Stimulated activated naive CD8-positive, alpha-beta T cell treated with anti-CD3 and anti-CD28 coated beads, Interleukin-15, amount 100 ng/mL, for 72 hours (primary cell): Measurements from ENCODE around the gene NR6A1.

ENCODE experiments used
- ATAC-seq: fragments of 150-1000 bp; cut with Tn5 transposase; 2 replicates; pipeline ENCODE4 v1.10.0; 2021; ENCODE audit warnings: mild to moderate bottlenecking, moderate library complexity
- DNase-seq, 2 donors: peaks; one replicate each; pipeline ENCODE4 v3.0.0; 2021 to 2022
- H3K27ac Mint-ChIP-seq, 2 donors: one replicate each; pipeline ENCODE4 v1.8.0; 2022; ENCODE audit warnings: mild to moderate bottlenecking in 2 of 2, mixed read lengths in 2 of 2, moderate library complexity in 2 of 2
- H3K27me3 Mint-ChIP-seq: one replicate; pipeline ENCODE4 v1.8.0; 2022; ENCODE audit warnings: mixed read lengths
- H3K4me1 Mint-ChIP-seq: one replicate; pipeline ENCODE4 v1.8.0; 2022; ENCODE audit warnings: mild to moderate bottlenecking, mixed read lengths
- H3K4me3 Mint-ChIP-seq, 2 donors: one replicate each; pipeline ENCODE4 v1.8.0; 2022; ENCODE audit warnings: mild to moderate bottlenecking in 2 of 2, mixed read lengths in 2 of 2, moderate library complexity in 1 of 2
- H3K9me3 Mint-ChIP-seq, 2 donors: one replicate each; pipeline ENCODE4 v1.8.0; 2022; ENCODE audit warnings: mixed read lengths in 2 of 2

The NR6A1 gene

DNA sequence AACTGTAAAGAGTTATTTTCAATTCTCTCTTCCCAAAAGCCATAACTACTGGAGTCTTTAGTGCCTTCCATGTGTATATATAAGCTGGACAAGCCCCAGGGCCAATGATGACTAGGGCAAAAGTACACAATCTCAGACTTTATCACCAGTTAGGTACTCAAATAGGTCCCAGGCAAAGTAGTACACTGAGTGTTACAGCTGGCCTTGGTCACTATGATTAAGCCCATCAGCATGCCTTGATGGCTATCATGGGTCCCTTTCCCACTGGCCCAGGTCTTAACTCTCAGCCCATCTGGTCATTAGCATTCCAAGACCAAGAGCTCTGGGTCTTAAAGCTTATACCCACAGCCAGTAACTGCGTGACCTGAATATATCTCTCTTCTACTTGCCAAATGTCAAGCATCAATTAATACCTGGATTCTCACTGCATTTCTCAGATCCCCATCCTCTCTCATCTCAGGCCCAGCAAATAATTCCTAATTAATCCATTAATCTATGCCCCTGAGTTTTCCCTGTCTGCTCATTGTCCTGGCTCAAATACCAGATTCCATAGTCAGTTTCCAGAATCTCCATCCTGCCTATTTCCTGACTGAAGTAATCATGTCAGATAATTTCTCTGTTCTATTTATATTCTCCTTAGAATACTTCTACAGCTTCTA lies 62.3 kb downstream of the NR6A1 start:
- no peak for ATAC-seq

GRCh38 chr9:124708074-124708473 lies 63.0 kb downstream of the NR6A1 start:
- H3K27me3 Mint-ChIP-seq: peaks cover 16% of the 10 kb centered on the region
- H3K4me3 Mint-ChIP-seq: no peak overlapping the region
- no peaks in the 10 kb centered on the region for H3K9me3 Mint-ChIP-seq
- ATAC-seq (no peak), DNase-seq (no peak)
- H3K27ac Mint-ChIP-seq: no peak overlapping the region
- peaks cover 5% of the 10 kb centered on the region for H3K4me1 Mint-ChIP-seq

More for the DNA sequence above, 62.3 kb downstream of the NR6A1 start:
- Mint-ChIP-seq H3K4me1 (peaks cover 5% of the 10 kb centered on the region), H3K9me3 (no peaks in the 10 kb centered on the region), H3K27me3 (peaks cover 16% of the 10 kb centered on the region), H3K27ac (no peak overlapping the region), H3K4me3 (no peak overlapping the region)
- no peak for DNase-seq

DNA sequence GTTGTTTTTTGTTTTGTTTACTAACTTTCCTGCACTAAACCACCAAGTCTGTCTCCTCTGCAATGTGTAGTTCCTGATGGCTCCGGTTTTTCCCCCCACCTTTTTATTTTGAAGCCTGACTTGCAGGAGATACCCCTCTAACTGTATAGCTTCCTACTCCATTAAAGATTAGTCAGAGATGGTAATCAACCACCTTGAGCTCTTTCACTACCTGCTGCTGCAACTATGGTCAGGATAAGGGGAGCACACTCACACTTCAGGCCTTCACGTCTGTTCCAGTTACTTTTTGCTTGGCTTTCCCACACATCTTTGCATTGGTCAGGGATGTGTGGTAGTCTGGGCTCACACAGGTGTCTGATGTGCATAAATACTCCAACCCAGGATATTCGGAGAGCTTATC lies 63.4 kb downstream of the NR6A1 start:
- no peak for ATAC-seq
- peaks cover 16% of the 10 kb centered on the region for H3K27me3 Mint-ChIP-seq
- DNase-seq: no peak
- H3K4me3 Mint-ChIP-seq: no peak overlapping the region
- no peak overlapping the region for H3K27ac Mint-ChIP-seq
- H3K9me3 Mint-ChIP-seq: no peaks in the 10 kb centered on the region
- H3K4me1 Mint-ChIP-seq: peaks cover 5% of the 10 kb centered on the region

DNA sequence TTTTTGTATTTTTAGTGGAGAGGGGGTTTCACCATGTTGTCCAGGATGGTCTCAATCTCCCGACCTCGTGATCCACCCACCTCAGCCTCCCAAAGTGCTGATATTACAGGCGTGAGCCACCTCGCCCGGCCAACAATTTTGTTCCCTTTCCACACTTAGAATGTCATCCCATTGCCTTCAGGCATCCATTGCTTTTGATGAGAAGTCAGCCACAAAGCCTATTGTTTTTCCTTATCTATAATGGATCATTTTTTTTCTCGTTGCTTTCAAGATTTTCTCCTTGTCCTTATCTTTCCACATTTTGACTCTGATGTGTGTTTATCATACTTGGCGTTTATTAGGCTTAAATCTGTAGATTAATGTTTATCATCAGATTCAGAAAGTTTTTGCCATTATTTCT lies 64.4 kb downstream of the NR6A1 start:
- no peak for ATAC-seq
- no peak overlapping the region for H3K27ac Mint-ChIP-seq

DNA sequence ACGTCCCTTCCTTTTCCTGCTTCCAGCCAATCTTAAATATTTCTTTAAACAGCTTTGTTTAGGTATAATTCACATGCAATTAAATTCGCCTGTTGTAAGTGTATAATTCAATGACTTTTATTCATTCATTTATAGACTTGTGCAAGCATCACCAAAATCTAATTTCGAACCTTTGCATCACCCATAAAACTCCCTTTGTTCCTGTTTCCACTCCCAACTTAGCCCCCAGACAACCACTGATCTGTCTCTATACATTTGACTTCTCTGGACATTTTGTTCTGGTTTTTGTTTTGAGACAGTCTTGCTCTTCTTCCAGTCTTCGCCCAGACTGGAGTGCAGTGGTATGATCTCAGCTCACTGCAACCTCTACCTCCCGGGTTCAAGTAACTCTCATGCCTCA lies 71.5 kb downstream of the NR6A1 start:
- Mint-ChIP-seq H3K27ac (peak overlapping the region in 1 of 2 donors; percentile 6), H3K9me3 (no peaks in the 10 kb centered on the region), H3K27me3 (no peaks in the 10 kb centered on the region), H3K4me3 (no peak overlapping the region), H3K4me1 (no peaks in the 10 kb centered on the region)
- no peak for ATAC-seq
- DNase-seq: no peak

More for the DNA sequence above, 64.4 kb downstream of the NR6A1 start:
- Mint-ChIP-seq H3K9me3 (no peaks in the 10 kb centered on the region), H3K4me3 (no peak overlapping the region), H3K4me1 (no peaks in the 10 kb centered on the region), H3K27me3 (peaks cover 8% of the 10 kb centered on the region)
- DNase-seq: no peak

DNA sequence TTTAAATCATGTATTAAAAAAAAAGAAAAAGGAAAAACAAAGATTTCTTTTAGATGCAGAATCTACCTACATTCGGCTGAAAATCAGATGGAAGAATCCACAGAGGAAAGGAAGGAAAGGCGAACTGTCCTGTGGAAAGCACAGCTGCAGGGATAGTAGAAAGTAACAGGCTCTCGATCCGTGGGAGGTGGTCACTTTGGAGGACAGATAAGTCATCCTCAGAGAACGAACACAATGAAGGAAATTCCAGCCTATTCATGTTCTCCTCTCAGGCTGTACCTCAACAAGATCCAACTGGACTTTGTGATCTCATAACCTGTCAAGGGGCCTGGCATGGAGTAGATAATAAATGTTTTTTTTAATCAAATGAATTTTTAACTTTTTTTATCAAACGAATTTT lies 72.8 kb downstream of the NR6A1 start:
- Mint-ChIP-seq H3K27me3 (no peaks in the 10 kb centered on the region), H3K4me3 (no peak overlapping the region), H3K27ac (no peak overlapping the region), H3K9me3 (no peaks in the 10 kb centered on the region), H3K4me1 (no peaks in the 10 kb centered on the region)
- ATAC-seq (no peak), DNase-seq (no peak)

- no peak overlapping the region for H3K4me3 Mint-ChIP-seq
- no peaks in the 10 kb centered on the region for H3K27me3 Mint-ChIP-seq
- ATAC-seq: no peak
- DNase-seq: no peak
- H3K4me1 Mint-ChIP-seq: no peaks in the 10 kb centered on the region
- no peak overlapping the region for H3K27ac Mint-ChIP-seq
- no peaks in the 10 kb centered on the region for H3K9me3 Mint-ChIP-seq
These were observed 73.5 kb downstream of the NR6A1 start for GRCh38 chr9:124697326-124698200.

GRCh38 chr9:124696101-124696500 lies 75.0 kb downstream of the NR6A1 start:
- Mint-ChIP-seq H3K9me3 (no peaks in the 10 kb centered on the region), H3K27ac (no peak overlapping the region), H3K4me1 (no peaks in the 10 kb centered on the region), H3K4me3 (no peak overlapping the region), H3K27me3 (no peaks in the 10 kb centered on the region)
- no peak for ATAC-seq
- DNase-seq: no peak

GRCh38 chr9:124695280-124695890 lies 75.7 kb downstream of the NR6A1 start:
- peak overlapping the region in 1 of 2 donors; percentile 61 for H3K27ac Mint-ChIP-seq
- no peaks in the 10 kb centered on the region for H3K9me3 Mint-ChIP-seq
- no peaks in the 10 kb centered on the region for H3K4me1 Mint-ChIP-seq
- DNase-seq (no peak), ATAC-seq (no peak)
- H3K4me3 Mint-ChIP-seq: no peak overlapping the region
- no peaks in the 10 kb centered on the region for H3K27me3 Mint-ChIP-seq

DNA sequence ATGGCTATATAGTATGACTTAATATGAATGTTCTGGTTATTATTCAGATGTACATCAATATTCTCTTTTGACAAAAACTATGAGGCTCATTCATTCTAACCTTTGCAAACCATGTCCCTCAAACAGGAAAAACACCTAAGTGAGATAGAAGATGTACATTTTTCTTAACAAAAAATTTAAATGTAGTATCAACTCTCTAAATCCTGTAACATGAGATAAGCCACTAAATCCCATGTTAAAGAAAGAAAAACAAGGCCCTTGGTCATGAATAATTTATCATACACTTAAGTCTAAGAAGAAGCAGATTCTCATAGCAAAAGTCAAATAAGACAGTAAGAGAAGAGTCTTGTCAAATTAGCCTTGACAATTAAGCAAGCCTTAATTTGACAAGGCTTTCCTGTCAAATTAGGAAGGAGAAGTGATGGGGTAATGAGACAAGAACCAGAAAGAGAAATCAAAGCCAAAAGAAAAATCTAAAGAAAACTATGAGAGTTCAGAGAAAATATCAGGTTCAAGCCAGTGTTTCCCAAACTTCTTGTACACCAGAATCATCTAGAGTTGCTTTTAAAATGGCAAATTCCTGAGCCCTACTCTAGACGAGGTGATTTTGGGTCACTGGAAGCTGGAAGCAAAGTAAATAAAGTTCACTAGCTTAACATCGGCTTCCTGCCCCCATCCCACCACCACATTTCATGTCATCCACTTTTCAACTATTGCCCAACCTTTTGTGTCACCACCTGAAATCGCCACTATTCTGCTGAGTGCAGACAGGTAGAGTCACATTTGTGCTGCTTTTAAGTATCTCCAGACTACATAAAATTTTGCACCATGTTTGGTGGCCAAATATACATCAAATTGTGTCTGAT lies 76.5 kb downstream of the NR6A1 start:
- Mint-ChIP-seq H3K4me1 (no peaks in the 10 kb centered on the region), H3K27me3 (no peaks in the 10 kb centered on the region), H3K27ac (no peak overlapping the region), H3K9me3 (no peaks in the 10 kb centered on the region), H3K4me3 (no peak overlapping the region)
- no peak for ATAC-seq
- no peak for DNase-seq

DNA sequence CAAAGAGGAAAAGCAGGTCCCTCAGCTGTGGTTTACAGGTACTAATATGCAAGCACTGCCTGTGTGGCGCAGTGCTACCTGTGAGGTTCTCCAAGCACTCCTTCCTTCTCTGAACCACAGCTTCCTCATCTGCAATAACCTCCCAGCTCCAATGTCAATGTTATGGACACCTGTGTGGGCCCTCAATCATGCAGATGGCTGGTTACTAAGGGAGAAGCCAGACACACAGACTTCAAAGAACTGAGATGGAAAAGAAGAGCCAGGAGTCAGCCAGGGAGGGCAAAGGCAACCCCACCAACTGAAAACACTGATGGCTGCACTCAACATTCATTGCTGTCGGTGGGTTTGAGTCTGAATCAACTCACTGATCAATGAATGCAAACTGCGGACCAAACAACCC lies 77.7 kb downstream of the NR6A1 start:
- DNase-seq: no peak
- H3K27me3 Mint-ChIP-seq: no peaks in the 10 kb centered on the region
- ATAC-seq: no peak
- no peak overlapping the region for H3K4me3 Mint-ChIP-seq
- no peak overlapping the region for H3K27ac Mint-ChIP-seq
- no peaks in the 10 kb centered on the region for H3K9me3 Mint-ChIP-seq
- H3K4me1 Mint-ChIP-seq: no peaks in the 10 kb centered on the region

DNA sequence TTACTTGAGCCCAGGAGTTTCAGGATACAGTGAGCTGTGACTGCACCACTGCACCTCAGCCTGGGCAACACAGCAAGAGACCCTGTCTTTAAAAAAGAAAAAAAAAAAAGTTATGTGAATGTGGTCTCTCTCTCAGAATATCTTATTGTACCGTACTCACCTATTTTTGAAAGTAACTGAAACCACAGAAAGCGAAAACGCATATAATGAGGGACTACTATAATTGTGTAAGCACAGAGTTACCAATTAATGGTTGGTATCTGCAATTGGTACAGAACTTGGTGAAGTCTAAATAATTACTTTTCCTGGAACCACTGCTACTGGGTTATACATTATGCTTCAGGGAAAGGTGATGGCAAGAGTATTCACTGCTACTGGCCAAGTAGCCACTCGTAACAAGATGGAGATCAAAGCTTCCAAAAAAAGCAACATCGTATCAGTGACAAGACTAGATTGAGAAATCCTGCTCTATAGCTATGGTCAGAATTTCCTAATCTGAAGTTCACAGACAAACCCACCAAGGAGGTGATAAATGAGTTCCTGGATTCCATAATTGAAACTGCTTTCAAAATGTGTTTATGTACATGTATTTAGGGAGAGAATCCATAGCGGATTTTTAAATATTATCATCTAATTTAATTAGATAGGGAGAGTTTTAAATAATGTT lies 82.7 kb downstream of the NR6A1 start:
- H3K4me1 Mint-ChIP-seq: no peaks in the 10 kb centered on the region
- H3K27me3 Mint-ChIP-seq: no peaks in the 10 kb centered on the region
- no peak overlapping the region for H3K4me3 Mint-ChIP-seq
- DNase-seq (no peak), ATAC-seq (no peak)
- no peaks in the 10 kb centered on the region for H3K9me3 Mint-ChIP-seq
- no peak overlapping the region for H3K27ac Mint-ChIP-seq

DNA sequence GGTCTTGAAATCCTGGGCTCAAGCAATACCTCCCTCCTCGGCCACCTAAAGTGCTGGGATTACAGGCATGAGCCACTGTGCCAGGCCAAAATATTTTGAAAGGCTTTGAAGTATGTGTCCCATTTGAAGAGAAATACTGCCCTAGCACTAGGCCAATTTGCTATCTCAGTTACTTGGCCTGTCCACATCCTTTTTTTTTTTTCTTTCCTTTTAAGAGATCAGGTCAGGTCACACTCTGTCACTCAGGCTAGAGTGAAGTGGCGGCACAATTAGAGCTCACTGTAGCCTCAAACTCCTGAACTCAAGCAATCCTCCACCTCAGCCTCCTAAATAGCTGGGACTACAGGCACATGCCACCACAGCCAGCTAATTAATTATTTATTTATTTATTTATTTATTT lies 84.2 kb downstream of the NR6A1 start:
- no peaks in the 10 kb centered on the region for H3K4me1 Mint-ChIP-seq
- no peaks in the 10 kb centered on the region for H3K27me3 Mint-ChIP-seq
- H3K27ac Mint-ChIP-seq: no peak overlapping the region
- H3K4me3 Mint-ChIP-seq: no peak overlapping the region
- DNase-seq: no peak
- ATAC-seq: no peak
- H3K9me3 Mint-ChIP-seq: no peaks in the 10 kb centered on the region

DNA sequence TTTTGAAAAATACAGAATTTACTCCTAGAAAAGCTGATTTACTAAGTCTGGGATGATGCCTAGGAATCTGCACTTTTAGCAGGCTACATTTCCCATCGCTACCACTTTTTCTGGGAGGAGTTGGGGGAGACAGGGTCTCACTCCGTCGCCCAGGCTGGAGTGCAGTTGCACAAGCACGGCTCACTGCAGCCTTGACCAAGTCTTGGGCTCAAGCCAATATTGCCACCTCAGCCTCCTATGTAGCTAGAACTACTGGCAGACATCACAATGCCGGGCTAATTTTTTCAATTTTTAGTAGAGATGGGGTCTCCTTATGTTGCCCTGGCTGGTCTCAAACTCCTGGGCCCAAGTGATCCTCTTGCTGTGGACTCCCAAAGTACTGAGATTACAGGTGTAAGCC lies 85.9 kb downstream of the NR6A1 start:
- ATAC-seq (no peak), DNase-seq (no peak)
- Mint-ChIP-seq H3K9me3 (no peaks in the 10 kb centered on the region), H3K27me3 (no peaks in the 10 kb centered on the region), H3K27ac (no peak overlapping the region), H3K4me1 (no peaks in the 10 kb centered on the region), H3K4me3 (no peak overlapping the region)

- Mint-ChIP-seq H3K4me3 (no peak overlapping the region), H3K27me3 (no peaks in the 10 kb centered on the region), H3K27ac (no peak overlapping the region), H3K4me1 (no peaks in the 10 kb centered on the region), H3K9me3 (no peaks in the 10 kb centered on the region)
- DNase-seq (no peak), ATAC-seq (no peak)
These were observed 86.9 kb downstream of the NR6A1 start for GRCh38 chr9:124684169-124684568.
